Astrocyte (in vitro differentiated cells and primary cell): Measurements from ENCODE around the gene PTPN14. TPM values are rescaled to one million over a fixed set of nuclear protein-coding genes. Genes with fewer than 3 reads are reported as not detected.

ENCODE experiments used
- DNase-seq: peaks from one replicate; pipeline ENCODE4 v3.0.0-alpha.2; 2010; ENCODE audit warnings: low read depth
- FAIRE-seq: peaks from 2 replicates; lab custom pipeline; 2011; peaks lifted over from hg19 to GRCh38; lab: Jason Lieb, UNC
- H2AFZ ChIP-seq: 2 replicates; pipeline ENCODE4 v1.6.0; 2012; ENCODE audit warnings: low read depth, low read length, inconsistent platforms
- H3K27ac ChIP-seq: 2 replicates; pipeline ENCODE4 v1.5.1; 2011; ENCODE audit warnings: low read depth, low read length, inconsistent platforms
- H3K27me3 ChIP-seq: 2 replicates; pipeline ENCODE4 v1.6.0; 2011; ENCODE audit warnings: low read length, inconsistent platforms; ENCODE audit not compliant: insufficient read depth
- H3K36me3 ChIP-seq: 2 replicates; pipeline ENCODE4 v1.5.1; 2011; ENCODE audit warnings: low read length, inconsistent platforms; ENCODE audit not compliant: insufficient read depth
- H3K4me1 ChIP-seq: 2 replicates; pipeline ENCODE4 v1.5.1; 2011; ENCODE audit warnings: low read length, inconsistent platforms; ENCODE audit not compliant: insufficient read depth
- H3K4me2 ChIP-seq: 2 replicates; pipeline ENCODE4 v1.6.0; 2012; ENCODE audit warnings: low read length, inconsistent platforms
- H3K4me3 ChIP-seq: 2 replicates; pipeline ENCODE4 v1.5.1; 2011; ENCODE audit warnings: low read depth, mild to moderate bottlenecking, low read length, inconsistent platforms; ENCODE audit not compliant: insufficient read depth
- H3K79me2 ChIP-seq: 2 replicates; pipeline ENCODE4 v1.6.0; 2012; ENCODE audit warnings: mild to moderate bottlenecking, low read length, inconsistent platforms; ENCODE audit not compliant: insufficient read depth
- H3K9ac ChIP-seq: 2 replicates; pipeline ENCODE4 v1.6.0; 2012; ENCODE audit warnings: mild to moderate bottlenecking, low read length, inconsistent platforms
- H3K9me3 ChIP-seq: 2 replicates; pipeline ENCODE4 v1.5.1; 2012; ENCODE audit warnings: low read depth, mild to moderate bottlenecking, low read length, inconsistent platforms; ENCODE audit not compliant: insufficient read depth
- H4K20me1 ChIP-seq: 2 replicates; pipeline ENCODE4 v1.6.0; 2012; ENCODE audit warnings: low read length, inconsistent platforms; ENCODE audit not compliant: insufficient read depth
- H3K27ac Mint-ChIP-seq: one replicate; pipeline ENCODE4 v1.8.0; 2021; ENCODE audit warnings: mild to moderate bottlenecking, mixed read lengths; ENCODE audit not compliant: unreplicated experiment
- H3K27me3 Mint-ChIP-seq: one replicate; pipeline ENCODE4 v1.8.0; 2021; ENCODE audit warnings: low read depth, mixed read lengths; ENCODE audit not compliant: unreplicated experiment
- H3K36me3 Mint-ChIP-seq: one replicate; pipeline ENCODE4 v1.8.0; 2021; ENCODE audit warnings: low read depth, mixed read lengths; ENCODE audit not compliant: unreplicated experiment
- H3K4me1 Mint-ChIP-seq: one replicate; pipeline ENCODE4 v1.8.0; 2021; ENCODE audit warnings: low read depth, mixed read lengths; ENCODE audit not compliant: unreplicated experiment
- H3K4me3 Mint-ChIP-seq: one replicate; pipeline ENCODE4 v1.8.0; 2021; ENCODE audit warnings: mild to moderate bottlenecking, moderate library complexity, mixed read lengths; ENCODE audit not compliant: unreplicated experiment
- H3K9me3 Mint-ChIP-seq: one replicate; pipeline ENCODE4 v1.8.0; 2021; ENCODE audit warnings: mild to moderate bottlenecking, mixed read lengths; ENCODE audit not compliant: unreplicated experiment
- CTCF ChIP-seq: IDR thresholded peaks from 2 replicates; pipeline ENCODE4 v1.5.1; 2011; ENCODE audit warnings: low read depth, mild to moderate bottlenecking, inconsistent platforms, low read length, moderate library complexity; ENCODE audit not compliant: insufficient read depth
- EZH2 ChIP-seq: IDR thresholded peaks from 2 replicates; pipeline ENCODE4 v1.6.1; 2012; ENCODE audit warnings: mild to moderate bottlenecking, low read length, inconsistent platforms; ENCODE audit not compliant: insufficient read depth
- total RNA-seq: library from RNA; stranded (reverse); gene quantifications from 2 replicates; pipeline ENCODE4 v1.2.1, GENCODE V29; 2021

Gene PTPN14
- total RNA-seq, 1 donor from 2014 or later, result 177 TPM

- no peaks in the 10 kb centered on the region for H3K27me3 Mint-ChIP-seq
- H3K36me3 Mint-ChIP-seq, result peaks cover 5% of the 10 kb centered on the region
- H3K9me3 Mint-ChIP-seq, result no peaks in the 10 kb centered on the region
- no peaks in the 10 kb centered on the region for H3K36me3 ChIP-seq
- peaks cover 35% of the 10 kb centered on the region for H4K20me1 ChIP-seq
- H3K9ac ChIP-seq, result peak overlapping the region; percentile 90
- H3K79me2 ChIP-seq, result peaks cover 43% of the 10 kb centered on the region
- H3K4me2 ChIP-seq, result peak overlapping the region; percentile 94
- DNase-seq (peak; percentile 71), FAIRE-seq (peak; percentile 83)
- TF ChIP-seq EZH2, result no peak
- TF ChIP-seq CTCF, result no peak
- no peaks in the 10 kb centered on the region for H3K27me3 ChIP-seq
- H3K27ac ChIP-seq, result peak overlapping the region; percentile 95
- H3K4me1 Mint-ChIP-seq, result peaks cover 24% of the 10 kb centered on the region
- H3K4me3 ChIP-seq, result peak overlapping the region; percentile 67
- H2AFZ ChIP-seq, result peak overlapping the region; percentile 78
- no peaks in the 10 kb centered on the region for H3K9me3 ChIP-seq
- H3K4me3 Mint-ChIP-seq, result peak overlapping the region; percentile 94
- H3K4me1 ChIP-seq, result peaks cover 35% of the 10 kb centered on the region
- H3K27ac Mint-ChIP-seq, result peak overlapping the region; percentile 100
Observed at GRCh38 chr1:214552174-214552608, 789 bp upstream of the PTPN14 start.

- no peaks in the 10 kb centered on the region for H3K9me3 Mint-ChIP-seq
- FAIRE-seq (no peak), DNase-seq (no peak)
- H3K27ac ChIP-seq, result peak overlapping the region; percentile 99
- peaks cover 39% of the 10 kb centered on the region for H3K4me1 ChIP-seq
- H3K79me2 ChIP-seq, result peaks cover 55% of the 10 kb centered on the region
- peaks cover 8% of the 10 kb centered on the region for H3K36me3 Mint-ChIP-seq
- peaks cover 47% of the 10 kb centered on the region for H4K20me1 ChIP-seq
- peaks cover 4% of the 10 kb centered on the region for H3K36me3 ChIP-seq
- H3K9me3 ChIP-seq, result no peaks in the 10 kb centered on the region
- H2AFZ ChIP-seq, result peak overlapping the region; percentile 43
- peak overlapping the region; percentile 98 for H3K4me3 ChIP-seq
- no peaks in the 10 kb centered on the region for H3K27me3 Mint-ChIP-seq
- H3K27me3 ChIP-seq, result no peaks in the 10 kb centered on the region
- TF ChIP-seq CTCF (no peak), EZH2 (no peak)
- H3K27ac Mint-ChIP-seq, result peak overlapping the region; percentile 92
- H3K4me1 Mint-ChIP-seq, result peaks cover 30% of the 10 kb centered on the region
- peak overlapping the region; percentile 99 for H3K9ac ChIP-seq
- H3K4me3 Mint-ChIP-seq, result peak overlapping the region; percentile 98
- peak overlapping the region; percentile 94 for H3K4me2 ChIP-seq
Observed at GRCh38 chr1:214550857-214551435, 456 bp downstream of the PTPN14 start.
